Endodermal cell (in vitro differentiated cells): Measurements from ENCODE around the gene SLC9A8. TPM values are rescaled to one million over a fixed set of nuclear protein-coding genes. Genes with fewer than 3 reads are reported as not detected.

ENCODE experiments used
- DNase-seq: peaks from one replicate; pipeline ENCODE4 v3.0.0-alpha.2; 2017
- H3K27ac ChIP-seq: 2 replicates; pipeline ENCODE4 v1.5.1; 2013; ENCODE audit warnings: mild to moderate bottlenecking, low read depth, low read length, moderate library complexity
- H3K27me3 ChIP-seq: 2 replicates; pipeline ENCODE4 v1.6.1; 2013; ENCODE audit warnings: mild to moderate bottlenecking, low read length, moderate library complexity; ENCODE audit not compliant: insufficient read depth, control insufficient read depth, poor library complexity, severe bottlenecking
- H3K36me3 ChIP-seq: 2 replicates; pipeline ENCODE4 v1.7.0; 2013; ENCODE audit warnings: mild to moderate bottlenecking, low read length, moderate library complexity; ENCODE audit not compliant: control insufficient read depth, insufficient read depth
- H3K4me1 ChIP-seq: one replicate; pipeline ENCODE4 v1.7.0; 2013; ENCODE audit warnings: low read length; ENCODE audit not compliant: control insufficient read depth, insufficient read depth
- H3K4me3 ChIP-seq: 2 replicates; pipeline ENCODE4 v1.5.1; 2013; ENCODE audit warnings: mild to moderate bottlenecking, low read length, moderate library complexity
- H3K9ac ChIP-seq: 2 replicates; pipeline ENCODE4 v1.6.1; 2013; ENCODE audit warnings: mild to moderate bottlenecking, low read length, moderate library complexity; ENCODE audit not compliant: poor library complexity, severe bottlenecking; ENCODE audit errors: extremely low read depth
- H3K9me3 ChIP-seq: 2 replicates; pipeline ENCODE4 v1.6.1; 2013; ENCODE audit warnings: mild to moderate bottlenecking, low read length, moderate library complexity; ENCODE audit not compliant: control insufficient read depth
- H3K27ac Mint-ChIP-seq: 2 replicates; pipeline ENCODE4 v1.8.0; 2020; ENCODE audit warnings: mixed read lengths
- H3K27me3 Mint-ChIP-seq: 2 replicates; pipeline ENCODE4 v1.8.0; 2021; ENCODE audit warnings: mild to moderate bottlenecking, mixed read lengths; ENCODE audit not compliant: insufficient read depth
- H3K36me3 Mint-ChIP-seq: 2 replicates; pipeline ENCODE4 v1.8.0; 2020; ENCODE audit warnings: low read depth, mixed read lengths
- H3K4me1 Mint-ChIP-seq: 2 replicates; pipeline ENCODE4 v1.8.0; 2020; ENCODE audit warnings: mixed read lengths
- H3K4me3 Mint-ChIP-seq: 2 replicates; pipeline ENCODE4 v1.8.0; 2020; ENCODE audit warnings: mild to moderate bottlenecking, moderate library complexity, mixed read lengths
- H3K9me3 Mint-ChIP-seq: 2 replicates; pipeline ENCODE4 v1.8.0; 2020; ENCODE audit warnings: mild to moderate bottlenecking, mixed read lengths
- WGBS, 2 experiments: methylation state at CpG; one replicate each; pipeline versions ENCODE4 v1.1.5 to v1.1.7; 2013; ENCODE audit warnings: missing lambda C conversion rate in 2 of 2, mixed read lengths in 1 of 2; ENCODE audit not compliant: insufficient coverage in 1 of 2, insufficient read length in 1 of 2; 5-methylcytosine and 5-hydroxymethylcytosine counted together
- total RNA-seq, 2 donors: library from RNA; stranded (reverse); fragmentation: NEBNext Ultra II Directional in 1 of 2; extraction: Animal tissue kit (Norgen Biotek cat#: 25700) in 1 of 2; gene quantifications; 2 replicates in 1 of 2; 3 replicates in 1 of 2; pipeline ENCODE4 v1.2.1, GENCODE V29; 2021
- TF ChIP-seq, protein P1 (sequence below): fragments of 200-600 bp; sonication (generic); conservative IDR thresholded peaks from 2 replicates; pipeline ENCODE4 v1.5.0; 2021; ENCODE audit warnings: antibody characterized with exemption, mild to moderate bottlenecking

The SLC9A8 gene
- total RNA-seq, 2 donors from 2014 or later: 8.6 to 10.3 TPM

- Histone ChIP-seq H3K4me3 (no peak overlapping the region), H3K4me1 (no peaks in the 10 kb centered on the region), H3K27me3 (no peaks in the 10 kb centered on the region), H3K27ac (no peak overlapping the region), H3K36me3 (peaks cover 23% of the 10 kb centered on the region), H3K9me3 (peaks cover 9% of the 10 kb centered on the region), H3K9ac (no peak overlapping the region)
- no peaks in the 10 kb centered on the region for H3K27me3 Mint-ChIP-seq
- no peaks in the 10 kb centered on the region for H3K4me1 Mint-ChIP-seq
- H3K9me3 Mint-ChIP-seq: peaks cover 10% of the 10 kb centered on the region
- no peak overlapping the region for H3K27ac Mint-ChIP-seq
- peaks cover 22% of the 10 kb centered on the region for H3K36me3 Mint-ChIP-seq
- 83 to 90% methylated on average over 1 of the region's 1 CpG for WGBS, 2 experiments
- H3K4me3 Mint-ChIP-seq: no peak overlapping the region
- DNase-seq: no peak
- TF ChIP-seq, protein P1, sequence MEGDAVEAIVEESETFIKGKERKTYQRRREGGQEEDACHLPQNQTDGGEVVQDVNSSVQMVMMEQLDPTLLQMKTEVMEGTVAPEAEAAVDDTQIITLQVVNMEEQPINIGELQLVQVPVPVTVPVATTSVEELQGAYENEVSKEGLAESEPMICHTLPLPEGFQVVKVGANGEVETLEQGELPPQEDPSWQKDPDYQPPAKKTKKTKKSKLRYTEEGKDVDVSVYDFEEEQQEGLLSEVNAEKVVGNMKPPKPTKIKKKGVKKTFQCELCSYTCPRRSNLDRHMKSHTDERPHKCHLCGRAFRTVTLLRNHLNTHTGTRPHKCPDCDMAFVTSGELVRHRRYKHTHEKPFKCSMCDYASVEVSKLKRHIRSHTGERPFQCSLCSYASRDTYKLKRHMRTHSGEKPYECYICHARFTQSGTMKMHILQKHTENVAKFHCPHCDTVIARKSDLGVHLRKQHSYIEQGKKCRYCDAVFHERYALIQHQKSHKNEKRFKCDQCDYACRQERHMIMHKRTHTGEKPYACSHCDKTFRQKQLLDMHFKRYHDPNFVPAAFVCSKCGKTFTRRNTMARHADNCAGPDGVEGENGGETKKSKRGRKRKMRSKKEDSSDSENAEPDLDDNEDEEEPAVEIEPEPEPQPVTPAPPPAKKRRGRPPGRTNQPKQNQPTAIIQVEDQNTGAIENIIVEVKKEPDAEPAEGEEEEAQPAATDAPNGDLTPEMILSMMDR: no peak
Observed at GRCh38 chr20:49845060-49845459, 32.4 kb downstream of the SLC9A8 start.

DNA sequence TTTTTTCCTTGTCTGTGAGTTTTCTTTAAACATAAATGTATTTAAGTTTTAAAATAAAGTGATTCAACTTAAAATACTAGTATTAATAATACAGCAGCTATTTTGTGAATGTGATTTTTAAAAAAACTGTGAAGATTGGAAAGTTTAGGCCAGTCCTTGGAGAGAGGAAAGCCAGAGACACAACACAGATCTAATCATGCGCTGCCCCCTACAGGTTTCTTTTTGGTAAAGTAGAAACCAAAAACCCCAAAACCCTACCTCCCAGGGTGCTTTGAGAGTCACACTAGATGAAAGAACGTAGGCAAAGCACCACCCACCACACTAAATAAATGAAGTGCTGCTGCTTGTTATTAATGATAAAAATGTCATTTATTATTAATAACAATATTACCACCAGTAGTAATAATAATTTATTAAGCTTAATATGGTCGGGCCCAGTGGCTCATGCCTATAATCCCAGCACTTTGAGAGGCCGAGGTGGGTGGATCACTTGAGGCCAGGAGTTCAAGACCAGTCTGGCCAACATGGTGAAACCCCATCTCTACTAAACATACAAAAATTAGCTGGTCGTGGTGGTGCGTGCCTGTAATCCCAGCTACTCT lies 33.7 kb downstream of the SLC9A8 start:
- no peaks in the 10 kb centered on the region for H3K27me3 Mint-ChIP-seq
- Histone ChIP-seq H3K9ac (no peak overlapping the region), H3K4me1 (no peaks in the 10 kb centered on the region), H3K27ac (no peak overlapping the region), H3K9me3 (peaks cover 9% of the 10 kb centered on the region), H3K36me3 (peaks cover 28% of the 10 kb centered on the region), H3K4me3 (no peak overlapping the region), H3K27me3 (no peaks in the 10 kb centered on the region)
- H3K4me1 Mint-ChIP-seq: no peaks in the 10 kb centered on the region
- TF ChIP-seq, protein P1: peak; percentile 88
- peaks cover 10% of the 10 kb centered on the region for H3K9me3 Mint-ChIP-seq
- WGBS, 2 experiments: 77 to 89% methylated on average over 3 to 5 of the region's 6 CpGs
- no peak overlapping the region for H3K4me3 Mint-ChIP-seq
- peak; percentile 76 for DNase-seq
- H3K27ac Mint-ChIP-seq: no peak overlapping the region
- H3K36me3 Mint-ChIP-seq: peaks cover 22% of the 10 kb centered on the region

GRCh38 chr20:49850463-49851230 lies 38.0 kb downstream of the SLC9A8 start:
- Mint-ChIP-seq H3K27ac (no peak overlapping the region), H3K27me3 (no peaks in the 10 kb centered on the region), H3K4me3 (no peak overlapping the region), H3K9me3 (no peaks in the 10 kb centered on the region), H3K36me3 (peaks cover 18% of the 10 kb centered on the region), H3K4me1 (peaks cover 2% of the 10 kb centered on the region)
- Histone ChIP-seq H3K9ac (no peak overlapping the region), H3K36me3 (peaks cover 26% of the 10 kb centered on the region), H3K27me3 (no peaks in the 10 kb centered on the region), H3K4me1 (peaks cover 3% of the 10 kb centered on the region), H3K27ac (peak overlapping the region; percentile 88), H3K4me3 (no peak overlapping the region), H3K9me3 (no peaks in the 10 kb centered on the region)
- 71 to 84% methylated on average over 6 to 8 of the region's 8 CpGs for WGBS, 2 experiments
- no peak for DNase-seq
- TF ChIP-seq, protein P1: no peak
